Measurements from ENCODE around the gene CFAP52.

- TF ChIP-seq CTCF (conservative IDR thresholded peaks at IDR 0.05; ENCODE audit: low read depth in 2 of 2) (no peak), JUNB (IDR thresholded peaks at IDR 0.05; ENCODE audit: unreplicated experiment) (no peak), ETS1 (IDR thresholded peaks at IDR 0.05) (no peak), EZH2 (IDR thresholded peaks at IDR 0.05; ENCODE audit: low read depth, unreplicated experiment) (no peak), REST (IDR thresholded peaks at IDR 0.05; ENCODE audit: unreplicated experiment) (no peak), POLR2AphosphoS5 (IDR thresholded peaks at IDR 0.05; ENCODE audit: low read depth) (no peak), CREB1 (CRISPR knock-in tag; IDR thresholded peaks at IDR 0.05; ENCODE audit: low read depth) (no peak), ZNF462 (CRISPR knock-in tag; IDR thresholded peaks at IDR 0.05) (no peak), EZH2phosphoT487 (IDR thresholded peaks at IDR 0.05; ENCODE audit: unreplicated experiment) (no peak), ZNF114 (CRISPR knock-in tag; IDR thresholded peaks at IDR 0.05) (no peak)
Measured at GRCh38 chr17:9606453-9606852, 30.0 kb downstream of the CFAP52 start.
